GM23248 (cell line): ENCODE measurements around the gene EXOC7. TPM values are rescaled to one million over a fixed set of nuclear protein-coding genes. Genes with fewer than 3 reads are reported as not detected.

Experiments used
- DNase-seq: peaks from one replicate; pipeline ENCODE4 v3.0.0-alpha.2; 2015
- H2AFZ ChIP-seq: fragments of 200-600 bp; sonication (generic); 2 replicates; pipeline ENCODE4 v1.6.1; 2016; ENCODE audit warnings: antibody characterized with exemption
- H3F3A ChIP-seq: fragments of 200-600 bp; sonication (generic); 2 replicates; pipeline ENCODE4 v1.6.1; 2016; ENCODE audit warnings: mild to moderate bottlenecking, antibody characterized with exemption, mixed run types; ENCODE audit not compliant: insufficient read depth
- H3K27ac ChIP-seq: fragments of 200-600 bp; sonication (generic); 2 replicates; pipeline ENCODE4 v1.5.1; 2016; ENCODE audit warnings: mild to moderate bottlenecking
- H3K27me3 ChIP-seq: fragments of 200-600 bp; sonication (generic); replicated peaks from 2 replicates; pipeline ENCODE4 v1.6.1; 2016; ENCODE audit warnings: mild to moderate bottlenecking; ENCODE audit not compliant: insufficient read depth
- H3K36me3 ChIP-seq: fragments of 200-600 bp; sonication (generic); 2 replicates; pipeline ENCODE4 v1.6.1; 2016; ENCODE audit warnings: low read depth, mild to moderate bottlenecking
- H3K4me1 ChIP-seq: fragments of 200-600 bp; sonication (generic); 2 replicates; pipeline ENCODE4 v1.6.1; 2016; ENCODE audit warnings: mild to moderate bottlenecking; ENCODE audit not compliant: insufficient read depth
- H3K4me2 ChIP-seq: fragments of 200-600 bp; sonication (generic); one replicate; pipeline ENCODE4 v1.6.1; 2016; ENCODE audit warnings: mild to moderate bottlenecking; ENCODE audit not compliant: unreplicated experiment
- H3K4me3 ChIP-seq: fragments of 200-600 bp; sonication (generic); 2 replicates; pipeline ENCODE4 v1.5.1; 2016; ENCODE audit warnings: mild to moderate bottlenecking
- H3K79me2 ChIP-seq: fragments of 200-600 bp; sonication (generic); 2 replicates; pipeline ENCODE4 v1.6.1; 2016; ENCODE audit warnings: mild to moderate bottlenecking; ENCODE audit not compliant: insufficient read depth
- H3K9ac ChIP-seq: fragments of 200-600 bp; sonication (generic); 2 replicates; pipeline ENCODE4 v1.6.1; 2016; ENCODE audit warnings: mild to moderate bottlenecking
- H3K9me2 ChIP-seq: fragments of 200-600 bp; sonication (generic); 2 replicates; pipeline ENCODE4 v1.6.1; 2016; ENCODE audit warnings: mixed run types, mild to moderate bottlenecking, moderate library complexity; ENCODE audit not compliant: insufficient read depth
- H3K9me3 ChIP-seq: fragments of 200-600 bp; sonication (generic); one replicate; pipeline ENCODE4 v1.6.1; 2017; ENCODE audit warnings: low read depth
- H4K20me1 ChIP-seq: fragments of 200-600 bp; sonication (generic); 2 replicates; pipeline ENCODE4 v1.6.0; 2016; ENCODE audit not compliant: insufficient read depth
- EZH2 ChIP-seq: fragments of 200-600 bp; sonication (generic); IDR thresholded peaks from 2 replicates; pipeline ENCODE4 v1.6.1; 2018; ENCODE audit warnings: antibody characterized with exemption, mild to moderate bottlenecking; ENCODE audit not compliant: insufficient read depth, poor library complexity, severe bottlenecking
- EZH2phosphoT487 ChIP-seq: fragments of 200-600 bp; sonication (generic); IDR thresholded peaks from 2 replicates; pipeline ENCODE4 v1.6.1; 2018; ENCODE audit warnings: antibody characterized with exemption, moderate library complexity, mild to moderate bottlenecking, low read depth; ENCODE audit not compliant: insufficient read depth
- WGBS, 2 experiments: methylation state at CpG; one replicate each; pipeline ENCODE4 v1.1.6; 2015 to 2017; ENCODE audit warnings: low lambda C conversion rate in 2 of 2, low coverage in 1 of 2; ENCODE audit errors: missing lambda C conversion rate in 2 of 2; 5-methylcytosine and 5-hydroxymethylcytosine counted together
- in situ Hi-C: fragments of 300-500 bp; cut with MboI; formaldehyde crosslinking; loops from 2 replicates; pipeline ENCODE4 v1.15.0; 2020
- microRNA-seq: library from miRNA; unstranded; fragments of <30 nt; microRNA quantifications from one replicate; pipeline ENCODE4, GENCODE V29; 2016; ENCODE audit warnings: borderline number of aligned reads
- polyA plus RNA-seq: library from polyadenylated mRNA; unstranded; fragments of >200 nt; fragmentation: Nextera tagmentation; extraction: Ambion mirVana; gene quantifications from 2 replicates; pipeline ENCODE4 v1.2.1, GENCODE V29; 2016
- small RNA-seq: library from RNA; depleted of rRNA; stranded (forward); fragments of <200 nt; gene quantifications from one replicate; pipeline ENCODE3, GENCODE V24; 2014; ENCODE audit warnings: low read depth, low replicate concordance
- total RNA-seq: library from RNA; depleted of rRNA; stranded (reverse); fragments of >200 nt; shearing (Covaris generic); gene quantifications from 2 replicates; pipeline ENCODE4 v1.2.3, GENCODE V29; 2014; rRNA removed

Gene EXOC7
- total and polyA plus RNA-seq, 2 experiments from 2014 or later, result 88.0 to 101 TPM

GRCh38 chr17:76034428-76035350 lies 68.9 kb downstream of the EXOC7 start:
- peaks cover 13% of the 10 kb centered on the region for H3K36me3 ChIP-seq
- no peaks in the 10 kb centered on the region for H3K4me1 ChIP-seq
- H4K20me1 ChIP-seq, result no peaks in the 10 kb centered on the region
- peaks cover 20% of the 10 kb centered on the region; the same call in 1 of the 2 replicates for H3F3A ChIP-seq
- no peak overlapping the region for H3K9ac ChIP-seq
- DNase-seq, result no peak
- H3K9me3 ChIP-seq, result no peaks in the 10 kb centered on the region
- no peak overlapping the region for H3K4me2 ChIP-seq
- no peaks in the 10 kb centered on the region for H3K79me2 ChIP-seq
- no peak for TF ChIP-seq EZH2phosphoT487
- TF ChIP-seq EZH2, result no peak
- H3K4me3 ChIP-seq, result no peak overlapping the region
- H3K27me3 ChIP-seq, result no peaks in the 10 kb centered on the region
- no peak overlapping the region for H2AFZ ChIP-seq
- no peaks in the 10 kb centered on the region for H3K9me2 ChIP-seq
- in situ Hi-C loops, result no loop called here
- 53 to 59% methylated on average over 13 of the region's 13 CpGs for WGBS, 2 experiments
- H3K27ac ChIP-seq, result no peak overlapping the region

- Histone ChIP-seq H3K4me3 (no peak overlapping the region), H2AFZ (no peak overlapping the region), H4K20me1 (no peaks in the 10 kb centered on the region), H3K4me2 (no peak overlapping the region), H3K27ac (no peak overlapping the region), H3K79me2 (no peaks in the 10 kb centered on the region), H3F3A (peaks cover 7% of the 10 kb centered on the region; the same call in 1 of the 2 replicates), H3K9me2 (no peaks in the 10 kb centered on the region), H3K9ac (no peak overlapping the region), H3K36me3 (no peaks in the 10 kb centered on the region), H3K27me3 (no peaks in the 10 kb centered on the region), H3K9me3 (no peaks in the 10 kb centered on the region), H3K4me1 (no peaks in the 10 kb centered on the region)
- DNase-seq, result no peak
- in situ Hi-C loops, result no loop called here
- no peak for TF ChIP-seq EZH2phosphoT487
- TF ChIP-seq EZH2, result no peak
- 98 to 99% methylated on average over 6 of the region's 6 CpGs for WGBS, 2 experiments
These were observed 70.4 kb downstream of the EXOC7 start for GRCh38 chr17:76033139-76033538.

- H3K79me2 ChIP-seq, result no peaks in the 10 kb centered on the region
- no peaks in the 10 kb centered on the region for H3K9me3 ChIP-seq
- no peak for TF ChIP-seq EZH2phosphoT487
- TF ChIP-seq EZH2, result no peak
- no peak overlapping the region for H3K4me2 ChIP-seq
- no peaks in the 10 kb centered on the region for H3K9me2 ChIP-seq
- H3K4me3 ChIP-seq, result no peak overlapping the region
- no peaks in the 10 kb centered on the region for H3K4me1 ChIP-seq
- no peak overlapping the region for H3K27ac ChIP-seq
- no peak overlapping the region for H2AFZ ChIP-seq
- DNase-seq, result no peak
- in situ Hi-C loops, result no loop called here
- H4K20me1 ChIP-seq, result no peaks in the 10 kb centered on the region
- 94 to 95% methylated on average over 5 of the region's 5 CpGs for WGBS, 2 experiments
- H3F3A ChIP-seq, result peaks cover 3% of the 10 kb centered on the region; the same call in 1 of the 2 replicates
- H3K9ac ChIP-seq, result no peak overlapping the region
- H3K27me3 ChIP-seq, result no peaks in the 10 kb centered on the region
- H3K36me3 ChIP-seq, result no peaks in the 10 kb centered on the region
These were observed 70.8 kb downstream of the EXOC7 start for GRCh38 chr17:76032780-76033108.

- H4K20me1 ChIP-seq, result no peaks in the 10 kb centered on the region
- TF ChIP-seq EZH2 (no peak), EZH2phosphoT487 (no peak)
- H3K4me2 ChIP-seq, result no peak overlapping the region
- H3K9me3 ChIP-seq, result no peaks in the 10 kb centered on the region
- H3K36me3 ChIP-seq, result no peaks in the 10 kb centered on the region
- H3F3A ChIP-seq, result no peaks in the 10 kb centered on the region
- 75 to 83% methylated on average over 20 of the region's 20 CpGs for WGBS, 2 experiments
- H3K9me2 ChIP-seq, result no peaks in the 10 kb centered on the region
- in situ Hi-C loops, result no loop called here
- no peaks in the 10 kb centered on the region for H3K79me2 ChIP-seq
- no peak overlapping the region for H2AFZ ChIP-seq
- no peak for DNase-seq
- H3K27me3 ChIP-seq, result no peaks in the 10 kb centered on the region
- no peak overlapping the region for H3K4me3 ChIP-seq
- no peak overlapping the region for H3K27ac ChIP-seq
- H3K9ac ChIP-seq, result no peak overlapping the region
- no peaks in the 10 kb centered on the region for H3K4me1 ChIP-seq
These were observed 71.4 kb downstream of the EXOC7 start for GRCh38 chr17:76032073-76032779.

Small RNA genes within 50 kb of the gene (microRNA-seq; reads per million reads assigned to microRNA genes)
- not detected for gene MIR6868

Small RNA genes within 50 kb of the gene (small RNA-seq; reads per million reads assigned to genes)
- not detected for gene MIR6868

Other genes with a start within 250 kb of the EXOC7 start
- gene WBP2, start 248.5 kb downstream of the EXOC7 start, total RNA-seq, result 17.4 and 22.9 TPM in 2 replicates
- gene WBP2, start 248.5 kb downstream of the EXOC7 start, polyA plus RNA-seq, result 59.4 and 64.8 TPM in 2 replicates
- 1.4 and 2.4 TPM in 2 replicates for gene TRIM47, start 225.2 kb downstream of the EXOC7 start, total RNA-seq
- 1.2 and 2.0 TPM in 2 replicates for gene TRIM47, start 225.2 kb downstream of the EXOC7 start, polyA plus RNA-seq
- gene TRIM65, start 206.8 kb downstream of the EXOC7 start, total RNA-seq, result 24.2 and 25.7 TPM in 2 replicates
- 9.9 and 10.2 TPM in 2 replicates for gene TRIM65, start 206.8 kb downstream of the EXOC7 start, polyA plus RNA-seq
- gene MRPL38, start 198.9 kb downstream of the EXOC7 start, total RNA-seq, result 18.8 and 36.9 TPM in 2 replicates
- gene MRPL38, start 198.9 kb downstream of the EXOC7 start, polyA plus RNA-seq, result 51.9 and 58.4 TPM in 2 replicates
- 8.3 and 16.6 TPM in 2 replicates for gene FBF1, start 162.7 kb downstream of the EXOC7 start, total RNA-seq
- 4.3 TPM in 2 replicates for gene FBF1, start 162.7 kb downstream of the EXOC7 start, polyA plus RNA-seq
- 27.6 and 36.3 TPM in 2 replicates for gene ACOX1, start 124.6 kb downstream of the EXOC7 start, total RNA-seq
- 17.4 and 20.5 TPM in 2 replicates for gene ACOX1, start 124.6 kb downstream of the EXOC7 start, polyA plus RNA-seq
- gene TEN1, start 124.5 kb downstream of the EXOC7 start, total RNA-seq, result 18.2 and 19.5 TPM in 2 replicates
- 21.2 and 23.1 TPM in 2 replicates for gene TEN1, start 124.5 kb downstream of the EXOC7 start, polyA plus RNA-seq
- gene CDK3, start 102.9 kb downstream of the EXOC7 start, total RNA-seq, result 0.43 and 1.5 TPM in 2 replicates
- gene CDK3, start 102.9 kb downstream of the EXOC7 start, polyA plus RNA-seq, result 1.9 and 2.0 TPM in 2 replicates
- gene EVPL, start 76.5 kb downstream of the EXOC7 start, total RNA-seq, result not detected in 2 replicates
- not detected in 2 replicates for gene EVPL, start 76.5 kb downstream of the EXOC7 start, polyA plus RNA-seq
- gene SRP68, start 31.3 kb downstream of the EXOC7 start, total RNA-seq, result 28.8 and 38.2 TPM in 2 replicates
- 69.8 and 76.5 TPM in 2 replicates for gene SRP68, start 31.3 kb downstream of the EXOC7 start, polyA plus RNA-seq
- not detected in 2 replicates for gene GALR2, start 29.0 kb downstream of the EXOC7 start, total RNA-seq
- 0.18 TPM in 1 of 2 replicates, not detected in the other for gene GALR2, start 29.0 kb downstream of the EXOC7 start, polyA plus RNA-seq
- gene ZACN, start 24.6 kb downstream of the EXOC7 start, total RNA-seq, result 0.51 TPM in 1 of 2 replicates, not detected in the other
- 0.85 and 1.9 TPM in 2 replicates for gene ZACN, start 24.6 kb downstream of the EXOC7 start, polyA plus RNA-seq
- not detected in 2 replicates for gene FOXJ1, start 37.5 kb upstream of the EXOC7 start, total RNA-seq
- gene FOXJ1, start 37.5 kb upstream of the EXOC7 start, polyA plus RNA-seq, result not detected in 2 replicates
- 4.0 TPM in 1 of 2 replicates, not detected in the other for gene RNF157, start 136.7 kb upstream of the EXOC7 start, total RNA-seq
- gene RNF157, start 136.7 kb upstream of the EXOC7 start, polyA plus RNA-seq, result 0.31 TPM in 1 of 2 replicates, not detected in the other
- gene UBALD2, start 161.6 kb upstream of the EXOC7 start, total RNA-seq, result 5.6 and 6.4 TPM in 2 replicates
- gene UBALD2, start 161.6 kb upstream of the EXOC7 start, polyA plus RNA-seq, result 0.56 and 1.2 TPM in 2 replicates
- gene QRICH2, start 204.5 kb upstream of the EXOC7 start, total RNA-seq, result 3.7 and 4.0 TPM in 2 replicates
- gene QRICH2, start 204.5 kb upstream of the EXOC7 start, polyA plus RNA-seq, result 1.3 and 1.5 TPM in 2 replicates